Measurements from ENCODE around the gene SPIC. TPM values are rescaled to one million over a fixed set of nuclear protein-coding genes. Genes with fewer than 3 reads are reported as not detected.

SPIC gene
- total RNA-seq, 1 experiment from 2014 or later = not detected

GRCh38 chr12:101475751-101476305 lies 692 bp downstream of the SPIC start:
- ATAC-seq = no peak
- intact Hi-C loops (cut with micrococcal nuclease; ENCODE audit: unreplicated experiment) (no loop called here), in situ Hi-C loops (cut with HindIII; ENCODE audit: low pct_unique_long_range_greater_than_20kb, low sequenced_read_pairs) (no loop called here)
- Histone ChIP-seq H3K4me1 (ENCODE audit: control insufficient read depth, insufficient read depth, low read length) (no peaks in the 10 kb centered on the region), H3K4me3 (ENCODE audit: low read depth in 2 of 2, low read length in 2 of 2) (no peak overlapping the region), H3K36me3 (ENCODE audit: control insufficient read depth, insufficient read depth, low read length) (no peaks in the 10 kb centered on the region), H3K9me3 (ENCODE audit: control insufficient read depth, insufficient read depth, low read depth, low read length) (no peaks in the 10 kb centered on the region), H3K27me3 (ENCODE audit: control insufficient read depth, insufficient read depth, low read length) (no peaks in the 10 kb centered on the region), H3K27ac (ENCODE audit: low read length) (no peak overlapping the region)
- no peak for DNase-seq (ENCODE audit: low read depth, low spot score)
- CTCF ChIA-PET = no interaction called here
- no TSS peak for BruUV-seq (replicated peaks)
- TF ChIP-seq TCF7L2 (IDR thresholded peaks at IDR 0.05; ENCODE audit: low read depth, low read length) (0 out of 2 replicates have a peak, but pooled peaks have one; percentile 29), SIN3A (IDR thresholded peaks at IDR 0.05; ENCODE audit: borderline replicate concordance, insufficient read depth, low read depth, low read length) (no peak)
- POLR2A ChIA-PET = no interaction called here

GRCh38 chr12:101480849-101481248 lies 5.7 kb downstream of the SPIC start:
- POLR2A ChIA-PET = no interaction called here
- in situ Hi-C loops (cut with HindIII; ENCODE audit: low pct_unique_long_range_greater_than_20kb, low sequenced_read_pairs) = no loop called here

GRCh38 chr12:101485021-101485420 lies 9.9 kb downstream of the SPIC start:
- DNase-seq (ENCODE audit: low read depth, low spot score) (no peak), ATAC-seq (no peak)
- Histone ChIP-seq H3K4me3 (ENCODE audit: low read depth in 2 of 2, low read length in 2 of 2) (no peak overlapping the region), H3K9me3 (ENCODE audit: control insufficient read depth, insufficient read depth, low read depth, low read length) (no peaks in the 10 kb centered on the region), H3K27ac (ENCODE audit: low read length) (no peak overlapping the region), H3K4me1 (ENCODE audit: control insufficient read depth, insufficient read depth, low read length) (no peaks in the 10 kb centered on the region), H3K27me3 (ENCODE audit: control insufficient read depth, insufficient read depth, low read length) (no peaks in the 10 kb centered on the region), H3K36me3 (ENCODE audit: control insufficient read depth, insufficient read depth, low read length) (no peaks in the 10 kb centered on the region)
- intact Hi-C loops (cut with micrococcal nuclease; ENCODE audit: unreplicated experiment) (no loop called here), in situ Hi-C loops (cut with HindIII; ENCODE audit: low pct_unique_long_range_greater_than_20kb, low sequenced_read_pairs) (no loop called here)
- ChIA-PET CTCF (no interaction called here), POLR2A (no interaction called here)
- TF ChIP-seq SIN3A (IDR thresholded peaks at IDR 0.05; ENCODE audit: borderline replicate concordance, insufficient read depth, low read depth, low read length) = no peak
- BruUV-seq (replicated peaks) = no TSS peak

More at GRCh38 chr12:101480849-101481248, 5.7 kb downstream of the SPIC start:
- DNase-seq (ENCODE audit: low read depth, low spot score) = no peak
- no peak overlapping the region for H3K27ac ChIP-seq (ENCODE audit: low read length)
- H3K27me3 ChIP-seq (ENCODE audit: control insufficient read depth, insufficient read depth, low read length) = no peaks in the 10 kb centered on the region
- no TSS peak for BruUV-seq (replicated peaks)
- ATAC-seq = no peak
- intact Hi-C loops (cut with micrococcal nuclease; ENCODE audit: unreplicated experiment) = no loop called here
- no peak for TF ChIP-seq CTCF (IDR thresholded peaks at IDR 0.05)
- TF ChIP-seq TCF7L2 (IDR thresholded peaks at IDR 0.05; ENCODE audit: low read depth, low read length) = no peak
- TF ChIP-seq SIN3A (IDR thresholded peaks at IDR 0.05; ENCODE audit: borderline replicate concordance, insufficient read depth, low read depth, low read length) = no peak
- TF ChIP-seq POLR2AphosphoS5 (IDR thresholded peaks at IDR 0.05; ENCODE audit: low read depth, low read length) = no peak
- CTCF ChIA-PET = no interaction called here
- H3K36me3 ChIP-seq (ENCODE audit: control insufficient read depth, insufficient read depth, low read length) = no peaks in the 10 kb centered on the region
- H3K9me3 ChIP-seq (ENCODE audit: control insufficient read depth, insufficient read depth, low read depth, low read length) = no peaks in the 10 kb centered on the region
- H3K4me1 ChIP-seq (ENCODE audit: control insufficient read depth, insufficient read depth, low read length) = no peaks in the 10 kb centered on the region
- no peak overlapping the region for H3K4me3 ChIP-seq (ENCODE audit: low read depth in 2 of 2, low read length in 2 of 2)

GRCh38 chr12:101488469-101488868 lies 13.3 kb downstream of the SPIC start:
- no peaks in the 10 kb centered on the region for H3K36me3 ChIP-seq (ENCODE audit: control insufficient read depth, insufficient read depth, low read length)
- ATAC-seq = no peak
- no peak overlapping the region for H3K27ac ChIP-seq (ENCODE audit: low read length)
- DNase-seq (ENCODE audit: low read depth, low spot score) = no peak
- TF ChIP-seq POLR2AphosphoS5 (IDR thresholded peaks at IDR 0.05; ENCODE audit: low read depth, low read length) = no peak
- TF ChIP-seq TCF7L2 (IDR thresholded peaks at IDR 0.05; ENCODE audit: low read depth, low read length) = no peak
- no peak for TF ChIP-seq SIN3A (IDR thresholded peaks at IDR 0.05; ENCODE audit: borderline replicate concordance, insufficient read depth, low read depth, low read length)
- TF ChIP-seq REST (IDR thresholded peaks at IDR 0.05; ENCODE audit: insufficient read depth in 1 of 2, low read depth in 2 of 2, low read length in 1 of 2) = no peak
- TF ChIP-seq CTCF (IDR thresholded peaks at IDR 0.05) = no peak
- CTCF ChIA-PET = no interaction called here
- in situ Hi-C loops (cut with HindIII; ENCODE audit: low pct_unique_long_range_greater_than_20kb, low sequenced_read_pairs) (no loop called here), intact Hi-C loops (cut with micrococcal nuclease; ENCODE audit: unreplicated experiment) (no loop called here)
- H3K27me3 ChIP-seq (ENCODE audit: control insufficient read depth, insufficient read depth, low read length) = no peaks in the 10 kb centered on the region
- no peaks in the 10 kb centered on the region for H3K9me3 ChIP-seq (ENCODE audit: control insufficient read depth, insufficient read depth, low read depth, low read length)
- no TSS peak for BruUV-seq (replicated peaks)
- POLR2A ChIA-PET = no interaction called here
- no peaks in the 10 kb centered on the region for H3K4me1 ChIP-seq (ENCODE audit: control insufficient read depth, insufficient read depth, low read length)
- no peak overlapping the region for H3K4me3 ChIP-seq (ENCODE audit: low read depth in 2 of 2, low read length in 2 of 2)
